Colonic mucosa (tissue), 4 donors: ENCODE results near the gene OR51L1. TPM values are rescaled to one million over a fixed set of nuclear protein-coding genes. Genes with fewer than 3 reads are reported as not detected.

Experiments used
- DNase-seq: peaks from one replicate; pipeline ENCODE4 v3.0.0-alpha.2; 2020
- H3K27ac ChIP-seq: fragments of 200-600 bp; one replicate; pipeline ENCODE4 v1.8.0; 2021
- H3K27me3 ChIP-seq: fragments of 200-600 bp; one replicate; pipeline ENCODE4 v1.8.0; 2021
- H3K36me3 ChIP-seq: fragments of 200-600 bp; one replicate; pipeline ENCODE4 v1.8.0; 2021
- H3K4me1 ChIP-seq: fragments of 200-600 bp; one replicate; pipeline ENCODE4 v1.8.0; 2021; ENCODE audit warnings: mild to moderate bottlenecking
- H3K4me3 ChIP-seq: fragments of 200-600 bp; one replicate; pipeline ENCODE4 v1.8.0; 2021
- H3K9ac ChIP-seq, 2 donors: one replicate each; pipeline ENCODE4 v1.7.0; 2013; ENCODE audit warnings: control low read depth in 2 of 2, low read depth in 2 of 2, low read length in 2 of 2
- H3K9me3 ChIP-seq: fragments of 200-600 bp; one replicate; pipeline ENCODE4 v1.8.0; 2021
- CTCF ChIP-seq: fragments of 200-600 bp; IDR thresholded peaks from one replicate; pipeline ENCODE4 v1.8.0; 2022; ENCODE audit warnings: antibody characterized with exemption, mild to moderate bottlenecking
- intact Hi-C: fragments of 100-400 bp; cut with DNase I; formaldehyde crosslinking; loops from one replicate; pipeline ENCODE4 v1.14.1; 2022
- total RNA-seq, 2 donors: library from RNA; stranded (reverse); fragmentation: NEBNext Ultra II Directional in 1 of 2; extraction: Animal tissue kit (Norgen Biotek cat#: 25700) in 1 of 2; gene quantifications; one replicate each; pipeline ENCODE4 v1.2.1, GENCODE V29; 2021
- donor health status: healthy.
- donor health status: DM: no; HTN: no; CAD: no.
- donor health status: DM: no; HTN: no; CAD: no.

OR51L1 gene
- total RNA-seq, 2 donors from 2014 or later = not detected

- Histone ChIP-seq H3K9me3 (no peaks in the 10 kb centered on the region), H3K27ac (no peak overlapping the region), H3K4me3 (no peak overlapping the region), H3K9ac (no peak overlapping the region), H3K4me1 (no peaks in the 10 kb centered on the region), H3K36me3 (no peaks in the 10 kb centered on the region), H3K27me3 (no peaks in the 10 kb centered on the region)
- no peak for DNase-seq
- TF ChIP-seq CTCF = no peak
- intact Hi-C loops = no loop called here
Measured at GRCh38 chr11:4975436-4975835, 19.2 kb upstream of the OR51L1 start.

GRCh38 chr11:4979036-4979435 lies 15.6 kb upstream of the OR51L1 start:
- no peaks in the 10 kb centered on the region for H3K27me3 ChIP-seq
- H3K27ac ChIP-seq = no peak overlapping the region
- H3K4me3 ChIP-seq = no peak overlapping the region
- no peaks in the 10 kb centered on the region for H3K9me3 ChIP-seq
- intact Hi-C loops = no loop called here
- TF ChIP-seq CTCF = no peak
- H3K9ac ChIP-seq = no peak overlapping the region
- no peaks in the 10 kb centered on the region for H3K4me1 ChIP-seq
- no peaks in the 10 kb centered on the region for H3K36me3 ChIP-seq
- DNase-seq = no peak

GRCh38 chr11:4982678-4983077 lies 12.0 kb upstream of the OR51L1 start:
- intact Hi-C loops = no loop called here
- TF ChIP-seq CTCF = no peak
- H3K4me3 ChIP-seq = no peak overlapping the region
- DNase-seq = no peak
- no peak overlapping the region for H3K9ac ChIP-seq
- H3K27me3 ChIP-seq = no peaks in the 10 kb centered on the region
- no peak overlapping the region for H3K27ac ChIP-seq
- H3K9me3 ChIP-seq = no peaks in the 10 kb centered on the region
- H3K4me1 ChIP-seq = no peaks in the 10 kb centered on the region
- no peaks in the 10 kb centered on the region for H3K36me3 ChIP-seq

- DNase-seq = no peak
- Histone ChIP-seq H3K4me1 (no peaks in the 10 kb centered on the region), H3K27ac (no peak overlapping the region), H3K27me3 (no peaks in the 10 kb centered on the region), H3K4me3 (no peak overlapping the region), H3K36me3 (no peaks in the 10 kb centered on the region), H3K9ac (no peak overlapping the region), H3K9me3 (no peaks in the 10 kb centered on the region)
- no peak for TF ChIP-seq CTCF
- intact Hi-C loops = no loop called here
Measured at GRCh38 chr11:4983841-4984240, 10.8 kb upstream of the OR51L1 start.

- no peaks in the 10 kb centered on the region for H3K36me3 ChIP-seq
- H3K27ac ChIP-seq = no peak overlapping the region
Measured at GRCh38 chr11:4991060-4991459, 3.6 kb upstream of the OR51L1 start.

More at GRCh38 chr11:4991060-4991459, 3.6 kb upstream of the OR51L1 start:
- Histone ChIP-seq H3K9me3 (no peaks in the 10 kb centered on the region), H3K4me1 (no peaks in the 10 kb centered on the region), H3K4me3 (no peak overlapping the region), H3K27me3 (no peaks in the 10 kb centered on the region), H3K9ac (no peak overlapping the region)
- DNase-seq = no peak
- TF ChIP-seq CTCF = no peak
- intact Hi-C loops = no loop called here
